Kidney epithelial cell (primary cell): ENCODE data around the gene ABHD10. TPM values are rescaled to one million over a fixed set of nuclear protein-coding genes. Genes with fewer than 3 reads are reported as not detected.

Source experiments
- DNase-seq: peaks from one replicate; pipeline ENCODE4 v3.0.0-alpha.2; 2010; ENCODE audit warnings: low read depth
- H3K27me3 ChIP-seq: 2 replicates; pipeline ENCODE4 v1.6.0; 2011; ENCODE audit warnings: low read length; ENCODE audit not compliant: control insufficient read depth, insufficient read depth
- H3K36me3 ChIP-seq: 2 replicates; pipeline ENCODE4 v1.5.1; 2011; ENCODE audit warnings: low read length; ENCODE audit not compliant: control insufficient read depth, insufficient read depth
- H3K4me3 ChIP-seq: 2 replicates; pipeline ENCODE4 v1.5.1; 2011; ENCODE audit warnings: low read depth, mild to moderate bottlenecking, control low read depth, low read length
- CTCF ChIP-seq: IDR thresholded peaks from 2 replicates; pipeline ENCODE4 v1.5.1; 2011; ENCODE audit warnings: mild to moderate bottlenecking, moderate library complexity, low read length, control low read depth, inconsistent platforms; ENCODE audit not compliant: insufficient read depth, poor library complexity, severe bottlenecking
- total RNA-seq: library from RNA; depleted of rRNA; stranded (reverse); fragments of >200 nt; gene quantifications from 2 replicates; pipeline ENCODE4 v1.2.3, GENCODE V29; 2015

The ABHD10 gene
- total RNA-seq, 1 donor from 2014 or later: 17.6 TPM

GRCh38 chr3:112009670-112010069, 30.8 kb downstream of the ABHD10 start:
- no peak for TF ChIP-seq CTCF
- Histone ChIP-seq H3K4me3 (no peak overlapping the region), H3K27me3 (no peaks in the 10 kb centered on the region), H3K36me3 (no peaks in the 10 kb centered on the region)
- DNase-seq: no peak

- no peak for DNase-seq
- no peaks in the 10 kb centered on the region for H3K36me3 ChIP-seq
- no peak overlapping the region for H3K4me3 ChIP-seq
- no peak for TF ChIP-seq CTCF
- H3K27me3 ChIP-seq: no peaks in the 10 kb centered on the region
Observed at GRCh38 chr3:112010636-112011035, 31.8 kb downstream of the ABHD10 start.

GRCh38 chr3:112011376-112011940, 32.6 kb downstream of the ABHD10 start:
- TF ChIP-seq CTCF: no peak
- Histone ChIP-seq H3K4me3 (no peak overlapping the region), H3K27me3 (no peaks in the 10 kb centered on the region), H3K36me3 (no peaks in the 10 kb centered on the region)
- DNase-seq: no peak

GRCh38 chr3:112012205-112012992, 33.6 kb downstream of the ABHD10 start:
- Histone ChIP-seq H3K4me3 (no peak overlapping the region), H3K36me3 (no peaks in the 10 kb centered on the region), H3K27me3 (no peaks in the 10 kb centered on the region)
- no peak for TF ChIP-seq CTCF
- no peak for DNase-seq

GRCh38 chr3:112013058-112013783, 34.4 kb downstream of the ABHD10 start:
- Histone ChIP-seq H3K36me3 (no peaks in the 10 kb centered on the region), H3K27me3 (no peaks in the 10 kb centered on the region), H3K4me3 (no peak overlapping the region)
- no peak for DNase-seq
- TF ChIP-seq CTCF: peak; percentile 78

- no peak for TF ChIP-seq CTCF
- no peak for DNase-seq
- Histone ChIP-seq H3K4me3 (no peak overlapping the region), H3K27me3 (no peaks in the 10 kb centered on the region), H3K36me3 (no peaks in the 10 kb centered on the region)
Observed at GRCh38 chr3:112013784-112014143, 34.9 kb downstream of the ABHD10 start.
